HCT116 (cell line): ENCODE results near the gene GPSM3. TPM values are rescaled to one million over a fixed set of nuclear protein-coding genes. Genes with fewer than 3 reads are reported as not detected.

Experiments
- ATAC-seq: fragments of 200-7000 bp; cut with Tn5 transposase; 2 replicates; pipeline ENCODE4 v1.9.1; 2020; ENCODE audit warnings: mild to moderate bottlenecking, moderate library complexity
- BruUV-seq: library from RNA; stranded (reverse); fragments of 400-500 nt; replicated peaks from 2 replicates; lab custom pipeline; 2021; lab: Mats Ljungman, UMichigan
- CTCF ChIA-PET: fragments of 300-600 bp; sonication (Branson Sonifier 250); formaldehyde crosslinking; loops from one replicate; lab custom pipeline; 2021; ENCODE audit warnings: antibody characterized with exemption; lab: Charles Lee
- POLR2A ChIA-PET: fragments of 300-600, 350-600 bp; sonication (Branson Sonifier 250); formaldehyde crosslinking; loops from one replicate; lab custom pipeline; 2021; ENCODE audit warnings: antibody characterized with exemption; lab: Charles Lee
- RAD21 ChIA-PET, 2 experiments: fragments of 300-600 bp; sonication (Branson Sonifier 250); formaldehyde crosslinking; loops; one replicate each; lab custom pipeline; 2023; ENCODE audit warnings: low total read pairs in 2 of 2; ENCODE audit not compliant: uncharacterized antibody in 2 of 2, unreplicated experiment in 2 of 2, low non-redundant PET in 1 of 2; lab: Charles Lee
- DNase-seq: peaks from one replicate; pipeline ENCODE4 v3.0.0-alpha.2; 2010; ENCODE audit warnings: low read depth, low spot score
- H2AFZ ChIP-seq: fragments of 200-600 bp; shearing (Covaris generic), sonication (generic); 2 replicates; pipeline ENCODE4 v1.6.1; 2017; ENCODE audit warnings: low read depth, mixed run types, mixed read lengths, antibody characterized with exemption, low read length; ENCODE audit not compliant: poor library complexity, severe bottlenecking
- H3K27ac ChIP-seq: 2 replicates; pipeline ENCODE4 v1.5.1; 2012; ENCODE audit warnings: low read depth, low read length
- H3K27me3 ChIP-seq: fragments of 200-600 bp; sonication (generic); 2 replicates; pipeline ENCODE4 v1.6.1; 2016; ENCODE audit warnings: mixed run types, low read length, mixed read lengths; ENCODE audit not compliant: insufficient read depth
- H3K36me3 ChIP-seq, 2 experiments: fragments of 200-500 bp in 1 of 2; fragments of 200-600 bp in 1 of 2; sonication (Bioruptor generic) in 1 of 2; sonication (generic) in 1 of 2; 2 replicates each; pipeline versions ENCODE4 v1.5.1 to v1.6.1; 2014 to 2016; ENCODE audit warnings: low read length in 2 of 2, inconsistent platforms in 1 of 2, mixed read lengths in 1 of 2, mixed run types in 1 of 2; ENCODE audit not compliant: insufficient read depth in 2 of 2, control insufficient read depth in 1 of 2
- H3K4me1 ChIP-seq, 2 experiments: fragments of 200-600 bp in 1 of 2; sonication (generic) in 1 of 2; 2 replicates each; pipeline versions ENCODE4 v1.5.1 to v1.6.1; 2012 to 2017; ENCODE audit warnings: low read length in 2 of 2, inconsistent platforms in 1 of 2, mild to moderate bottlenecking in 1 of 2, mixed read lengths in 1 of 2, mixed run types in 1 of 2, moderate library complexity in 1 of 2; ENCODE audit not compliant: insufficient read depth in 2 of 2, control insufficient read depth in 1 of 2
- H3K4me2 ChIP-seq: fragments of 200-600 bp; sonication (generic); 2 replicates; pipeline ENCODE4 v1.6.1; 2017; ENCODE audit warnings: mixed run types, low read length, mixed read lengths
- H3K4me3 ChIP-seq, 2 experiments: fragments of 200-600 bp in 1 of 2; sonication (generic) in 1 of 2; replicated peaks in 1 of 2; 2 replicates each; pipeline ENCODE4 v1.5.1; 2011 to 2016; ENCODE audit warnings: low read length in 2 of 2, control low read depth in 1 of 2, low read depth in 1 of 2, mild to moderate bottlenecking in 1 of 2, mixed read lengths in 1 of 2, mixed run types in 1 of 2
- H3K79me2 ChIP-seq: fragments of 200-600 bp; sonication (generic); 2 replicates; pipeline ENCODE4 v1.6.1; 2017; ENCODE audit warnings: mild to moderate bottlenecking, mixed run types, low read length, moderate library complexity, mixed read lengths; ENCODE audit not compliant: insufficient read depth
- H3K9ac ChIP-seq: fragments of 200-600 bp; sonication (generic); 2 replicates; pipeline ENCODE4 v1.6.1; 2016; ENCODE audit warnings: low read length, mixed read lengths
- H3K9me2 ChIP-seq: fragments of 200-600 bp; sonication (generic), shearing (Covaris generic); 2 replicates; pipeline ENCODE4 v1.6.1; 2017; ENCODE audit warnings: mixed run types, mild to moderate bottlenecking, moderate library complexity; ENCODE audit not compliant: insufficient read depth
- H3K9me3 ChIP-seq, 2 experiments: fragments of 200-500 bp in 1 of 2; fragments of 200-600 bp in 1 of 2; sonication (Bioruptor generic) in 1 of 2; sonication (generic) in 1 of 2; 2 replicates each; pipeline ENCODE4 v1.6.1; 2014 to 2017; ENCODE audit warnings: low read length in 2 of 2, mixed read lengths in 2 of 2, inconsistent platforms in 1 of 2, low read depth in 1 of 2, mild to moderate bottlenecking in 1 of 2, mixed run types in 1 of 2, moderate library complexity in 1 of 2; ENCODE audit not compliant: control insufficient read depth in 1 of 2, insufficient read depth in 1 of 2
- H4K20me1 ChIP-seq: fragments of 200-600 bp; sonication (generic), shearing (Covaris generic); 2 replicates; pipeline ENCODE4 v1.6.1; 2017; ENCODE audit warnings: mixed run types, mild to moderate bottlenecking, moderate library complexity; ENCODE audit not compliant: insufficient read depth
- ATF3 ChIP-seq: IDR thresholded peaks from 2 replicates; pipeline ENCODE4 v1.6.1; 2012
- CBX3 ChIP-seq: IDR thresholded peaks from 2 replicates; pipeline ENCODE4 v1.6.1; 2012; ENCODE audit warnings: low read depth
- EGR1 ChIP-seq: IDR thresholded peaks from 2 replicates; pipeline ENCODE4 v1.6.1; 2012; ENCODE audit warnings: low read depth
- ELF1 ChIP-seq: IDR thresholded peaks from 2 replicates; pipeline ENCODE4 v1.6.1; 2012; ENCODE audit warnings: low read depth, borderline replicate concordance
- EZH2 ChIP-seq: fragments of 200-600 bp; sonication (generic); IDR thresholded peaks from 2 replicates; pipeline ENCODE4 v1.6.1; 2017; ENCODE audit warnings: antibody characterized with exemption, mixed run types
- EZH2phosphoT487 ChIP-seq: fragments of 200-600 bp; IDR thresholded peaks from 2 replicates; pipeline ENCODE4 v1.6.1; 2018; ENCODE audit warnings: antibody characterized with exemption, borderline replicate concordance
- FOSL1 ChIP-seq: IDR thresholded peaks from 2 replicates; pipeline ENCODE4 v1.6.1; 2012; ENCODE audit warnings: low read depth
- MAX ChIP-seq: IDR thresholded peaks from 2 replicates; pipeline ENCODE4 v1.6.1; 2012
- POLR2A ChIP-seq: IDR thresholded peaks from 2 replicates; pipeline ENCODE4 v1.7.0; 2011; ENCODE audit warnings: borderline replicate concordance; ENCODE audit not compliant: insufficient read depth, insufficient read length; ENCODE audit errors: extremely low read depth
- REST ChIP-seq: IDR thresholded peaks from 2 replicates; pipeline ENCODE4 v1.6.1; 2012; ENCODE audit warnings: low read depth
- SIN3A ChIP-seq: IDR thresholded peaks from 2 replicates; pipeline ENCODE4 v1.6.1; 2012; ENCODE audit warnings: low read depth
- SP1 ChIP-seq: IDR thresholded peaks from 2 replicates; pipeline ENCODE4 v1.6.1; 2012; ENCODE audit warnings: low read depth
- SRF ChIP-seq: IDR thresholded peaks from 2 replicates; pipeline ENCODE4 v1.6.1; 2012; ENCODE audit warnings: low read depth
- TCF7L2 ChIP-seq: IDR thresholded peaks from 2 replicates; pipeline ENCODE4 v1.7.0; 2011; ENCODE audit warnings: borderline replicate concordance, inconsistent platforms; ENCODE audit not compliant: insufficient read depth, insufficient read length; ENCODE audit errors: extremely low read depth
- YY1 ChIP-seq: IDR thresholded peaks from 2 replicates; pipeline ENCODE4 v1.6.1; 2011; ENCODE audit warnings: low read length, low read depth, moderate library complexity, mild to moderate bottlenecking; ENCODE audit not compliant: insufficient replicate concordance; ENCODE audit errors: extremely low read depth
- ZBTB33 ChIP-seq: IDR thresholded peaks from 2 replicates; pipeline ENCODE4 v1.6.1; 2011; ENCODE audit warnings: mild to moderate bottlenecking, low read length, moderate library complexity; ENCODE audit not compliant: insufficient replicate concordance; ENCODE audit errors: extremely low read depth
- ZFX ChIP-seq: fragments of 450-650 bp; IDR thresholded peaks from 2 replicates; pipeline ENCODE4 v1.6.1; 2017
- ZNF274 ChIP-seq: fragments of 200-500 bp; sonication (Bioruptor generic); IDR thresholded peaks from 2 replicates; pipeline ENCODE4 v1.6.1; 2014; ENCODE audit warnings: mild to moderate bottlenecking, low read depth, low read length, inconsistent platforms
- intact Hi-C: fragments of 100-400 bp; cut with micrococcal nuclease; formaldehyde crosslinking; loops from 2 replicates; pipeline ENCODE4 v1.10.0; 2022
- total RNA-seq: library from RNA; stranded (reverse); gene quantifications from one replicate; pipeline ENCODE4 v1.2.1, GENCODE V29; 2021; ENCODE audit not compliant: unreplicated experiment
- TF ChIP-seq, protein P1 (sequence below), 3 experiments: fragments of 200-600 bp in 1 of 3; sonication (generic) in 1 of 3; IDR thresholded peaks in 2 of 3; conservative IDR thresholded peaks in 1 of 3; 2 replicates each; pipeline ENCODE4 v1.5.1; 2012 to 2017; ENCODE audit warnings: low read depth in 2 of 3, low read length in 2 of 3, antibody characterized with exemption in 1 of 3, borderline replicate concordance in 1 of 3, control low read depth in 1 of 3, mild to moderate bottlenecking in 1 of 3, mixed read lengths in 1 of 3, mixed run types in 1 of 3, moderate library complexity in 1 of 3; ENCODE audit not compliant: insufficient read depth in 1 of 3

GPSM3 gene
- total RNA-seq, 1 experiment from 2014 or later: 1.2 TPM

DNA sequence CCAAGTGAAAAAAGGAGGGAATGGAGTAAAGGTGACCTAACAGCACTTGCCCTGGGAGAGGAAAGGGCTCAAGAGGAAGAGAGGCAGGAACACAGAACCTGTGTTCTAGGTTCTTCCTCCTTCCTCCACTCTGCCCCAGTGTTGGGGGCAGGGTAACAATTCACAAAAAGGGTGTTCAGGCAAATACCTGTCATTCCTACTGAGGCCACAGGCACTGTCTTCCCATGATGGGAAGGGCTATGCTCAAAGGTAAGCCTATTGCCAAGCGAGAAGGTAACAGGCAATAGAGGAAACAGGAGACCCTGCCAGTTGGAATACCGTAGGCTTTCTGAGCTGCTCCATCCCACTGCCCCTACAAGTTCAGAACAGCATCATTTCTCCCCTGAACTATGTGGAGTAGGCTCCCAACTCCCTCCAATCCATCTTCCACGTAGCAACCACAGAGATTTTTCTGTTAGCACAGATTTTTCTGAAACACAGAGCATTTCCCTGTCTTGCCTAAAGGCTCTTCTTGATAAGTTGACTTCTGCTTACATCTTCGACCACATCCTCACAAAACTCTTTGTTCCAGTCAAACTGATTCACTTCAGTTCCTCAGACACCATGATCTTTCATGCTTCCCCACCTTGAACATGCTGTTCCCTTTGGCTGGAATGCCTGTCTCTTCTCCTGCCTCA is 19.3 kb downstream of the GPSM3 start:
- Histone ChIP-seq H3K27ac (no peak overlapping the region), H3K9me2 (no peaks in the 10 kb centered on the region), H3K27me3 (no peaks in the 10 kb centered on the region), H3K36me3 (peaks cover 0 to 15% of the 10 kb centered on the region in 2 experiments; a peak in 3 of 4 replicates), H3K9me3 (no peaks in the 10 kb centered on the region), H4K20me1 (no peaks in the 10 kb centered on the region), H3K9ac (no peak overlapping the region), H3K4me2 (peak overlapping the region; percentile 36), H3K4me1 (peaks cover 20 to 42% of the 10 kb centered on the region in 2 experiments), H3K4me3 (no peak overlapping the region), H2AFZ (no peak overlapping the region)
- no peak for ATAC-seq
- RAD21 ChIA-PET: no interaction called here
- POLR2A ChIA-PET: no interaction called here
- intact Hi-C loops: no loop called here
- BruUV-seq: no TSS peak
- TF ChIP-seq MAX: no peak
- no peak for TF ChIP-seq TCF7L2
- TF ChIP-seq ZNF274: no peak
- TF ChIP-seq SP1: no peak
- TF ChIP-seq ZFX: no peak
- no peak for TF ChIP-seq POLR2A
- no peak for TF ChIP-seq SRF
- no peak for TF ChIP-seq EZH2
- TF ChIP-seq REST: no peak
- TF ChIP-seq YY1: no peak
- TF ChIP-seq CBX3: no peak
- no peak for TF ChIP-seq ATF3
- no peak for TF ChIP-seq EZH2phosphoT487
- no peak for TF ChIP-seq EGR1
- TF ChIP-seq FOSL1: no peak
- no peak for TF ChIP-seq SIN3A
- TF ChIP-seq ZBTB33: no peak
- no peak for TF ChIP-seq ELF1
- TF ChIP-seq, protein P1, sequence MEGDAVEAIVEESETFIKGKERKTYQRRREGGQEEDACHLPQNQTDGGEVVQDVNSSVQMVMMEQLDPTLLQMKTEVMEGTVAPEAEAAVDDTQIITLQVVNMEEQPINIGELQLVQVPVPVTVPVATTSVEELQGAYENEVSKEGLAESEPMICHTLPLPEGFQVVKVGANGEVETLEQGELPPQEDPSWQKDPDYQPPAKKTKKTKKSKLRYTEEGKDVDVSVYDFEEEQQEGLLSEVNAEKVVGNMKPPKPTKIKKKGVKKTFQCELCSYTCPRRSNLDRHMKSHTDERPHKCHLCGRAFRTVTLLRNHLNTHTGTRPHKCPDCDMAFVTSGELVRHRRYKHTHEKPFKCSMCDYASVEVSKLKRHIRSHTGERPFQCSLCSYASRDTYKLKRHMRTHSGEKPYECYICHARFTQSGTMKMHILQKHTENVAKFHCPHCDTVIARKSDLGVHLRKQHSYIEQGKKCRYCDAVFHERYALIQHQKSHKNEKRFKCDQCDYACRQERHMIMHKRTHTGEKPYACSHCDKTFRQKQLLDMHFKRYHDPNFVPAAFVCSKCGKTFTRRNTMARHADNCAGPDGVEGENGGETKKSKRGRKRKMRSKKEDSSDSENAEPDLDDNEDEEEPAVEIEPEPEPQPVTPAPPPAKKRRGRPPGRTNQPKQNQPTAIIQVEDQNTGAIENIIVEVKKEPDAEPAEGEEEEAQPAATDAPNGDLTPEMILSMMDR (IDR thresholded peaks at IDR 0.05 in 2 of 3, conservative IDR thresholded peaks at IDR 0.05 in 1 of 3; ENCODE audit: borderline replicate concordance in 1 of 3, insufficient read depth in 1 of 3, low read depth in 2 of 3, low read length in 2 of 3): no peak
- TF ChIP-seq, all 23 proteins: peak for 0
- no peak for DNase-seq
- CTCF ChIA-PET: no interaction called here
- peaks cover 17% of the 10 kb centered on the region for H3K79me2 ChIP-seq
